ENCODE data around the gene SSPN.
"Not testable (repeated sequence)": the region's sequence is repeated elsewhere in the genome, so short reads cannot be mapped to it uniquely, and the experiment has no call there.

SSPN gene

DNA sequence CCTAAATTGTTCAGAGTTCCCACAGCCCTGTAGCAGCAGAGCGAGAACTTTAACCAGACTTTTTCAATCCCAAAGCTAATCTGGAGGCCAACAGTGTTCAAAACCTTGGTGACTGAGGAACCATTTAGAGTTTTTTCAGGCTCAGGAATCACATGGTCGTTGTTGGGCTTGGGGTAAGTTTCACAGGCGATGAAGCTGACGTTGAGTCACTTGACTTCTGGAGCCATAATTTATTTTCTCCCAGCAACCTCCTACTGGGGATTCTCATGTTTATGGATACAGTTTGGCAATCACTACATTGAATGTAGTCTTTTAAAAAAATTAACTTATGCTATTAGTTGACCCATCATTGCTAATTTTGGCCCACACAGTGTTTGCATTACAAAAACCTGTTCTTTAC is 34.5 kb downstream of the SSPN start:
- no peak for DNase-seq (ENCODE audit: low read depth in 2 of 2)

DNA sequence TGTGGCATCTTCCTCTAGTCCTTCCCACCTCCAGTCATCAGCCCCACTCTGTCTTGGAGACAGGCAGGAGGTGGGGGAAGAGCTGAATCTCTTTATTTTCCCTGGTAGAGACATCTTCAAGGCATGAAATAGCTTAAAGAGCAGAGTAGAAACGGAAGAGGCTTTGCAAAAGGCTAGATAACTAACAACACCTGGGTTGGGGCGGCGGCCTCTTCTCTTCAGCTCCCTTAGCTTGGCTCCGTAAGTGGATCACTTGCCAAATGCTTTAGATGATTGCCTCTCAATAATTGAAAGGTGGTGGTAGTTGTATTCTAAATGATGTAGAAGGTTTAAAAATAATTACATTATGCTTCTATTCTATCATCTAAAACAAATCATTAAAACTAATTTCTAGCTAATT is 36.1 kb downstream of the SSPN start:
- no peak for DNase-seq (ENCODE audit: low read depth in 2 of 2)

- DNase-seq (ENCODE audit: low read depth in 2 of 2), result no peak
These were observed 36.5 kb downstream of the SSPN start for GRCh38 chr12:26231921-26232320.

- no peak for DNase-seq (ENCODE audit: low read depth in 2 of 2)
These were observed 38.3 kb downstream of the SSPN start for GRCh38 chr12:26233631-26234030.

DNA sequence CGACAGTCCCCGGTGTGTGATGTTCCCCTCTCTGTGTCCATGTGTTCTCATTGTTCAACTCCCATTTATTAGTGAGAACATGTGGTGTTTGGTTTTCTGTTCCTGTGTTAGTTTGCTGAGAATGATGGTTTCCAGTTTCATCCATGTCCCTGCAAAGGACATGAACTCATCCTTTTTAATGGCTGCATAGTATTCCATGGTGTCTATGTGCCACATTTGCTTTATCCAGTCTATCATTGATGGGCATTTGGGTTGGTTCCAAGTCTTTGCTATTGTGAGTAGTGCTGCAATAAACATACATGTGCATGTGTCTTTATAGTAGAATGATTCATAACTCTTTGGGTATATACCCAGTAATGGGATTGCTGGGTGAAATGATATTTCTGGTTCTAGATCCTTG is 40.1 kb downstream of the SSPN start:
- not testable (repeated sequence) for DNase-seq (ENCODE audit: low read depth in 2 of 2)

- no peak for DNase-seq (ENCODE audit: low read depth in 2 of 2)
These were observed 43.2 kb downstream of the SSPN start for GRCh38 chr12:26238341-26239121.

- no peak for DNase-seq (ENCODE audit: low read depth in 2 of 2)
These were observed 43.9 kb downstream of the SSPN start for GRCh38 chr12:26239122-26239851.

DNA sequence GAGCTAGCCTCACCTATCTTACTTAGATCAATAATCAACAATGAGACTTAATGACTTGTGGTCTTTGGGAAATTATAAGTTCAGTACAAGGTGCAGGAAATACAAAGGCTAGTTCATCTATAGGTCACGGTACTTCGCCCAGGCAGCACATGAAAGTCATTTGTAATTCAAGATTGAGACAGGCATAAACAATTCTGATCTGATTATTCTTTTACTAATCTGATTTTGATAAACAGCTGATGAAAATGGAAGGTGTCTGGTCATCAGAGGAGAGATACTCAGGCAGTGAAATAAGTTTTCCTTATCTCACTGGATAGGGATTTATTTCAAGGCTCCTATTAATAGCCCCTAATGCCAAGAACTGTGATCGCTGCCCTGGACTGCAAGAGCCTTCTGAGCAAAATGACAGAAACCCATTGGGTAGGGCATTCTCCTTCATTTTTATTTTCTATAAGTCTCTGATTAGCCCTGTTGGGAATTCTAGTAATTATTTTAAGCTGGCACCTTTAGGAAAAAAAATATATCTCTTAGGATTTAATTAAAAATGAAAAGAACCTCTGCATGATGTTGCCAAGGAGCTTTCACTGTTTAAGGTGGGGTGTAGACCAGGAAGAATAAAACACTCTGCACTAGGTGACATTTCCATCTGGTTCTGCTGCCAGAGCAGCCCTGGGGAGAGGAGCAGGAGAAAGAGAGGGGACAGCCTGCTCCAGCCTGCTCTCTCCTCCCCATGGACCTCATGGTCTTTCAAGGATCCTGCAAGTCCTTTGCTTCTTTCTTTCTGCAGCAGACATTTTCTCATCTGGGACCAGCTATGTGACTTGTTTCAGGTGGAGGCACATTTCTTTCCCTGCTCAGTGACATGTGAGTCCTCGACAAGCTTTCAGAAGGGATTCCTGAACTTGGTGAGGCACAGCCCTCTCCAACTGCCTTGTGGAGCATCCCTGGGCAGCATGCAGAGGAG is 44.8 kb downstream of the SSPN start:
- no peak for DNase-seq (ENCODE audit: low read depth in 2 of 2)

- DNase-seq (ENCODE audit: low read depth in 2 of 2), result no peak
These were observed 45.7 kb downstream of the SSPN start for GRCh38 chr12:26241080-26241479.

DNA sequence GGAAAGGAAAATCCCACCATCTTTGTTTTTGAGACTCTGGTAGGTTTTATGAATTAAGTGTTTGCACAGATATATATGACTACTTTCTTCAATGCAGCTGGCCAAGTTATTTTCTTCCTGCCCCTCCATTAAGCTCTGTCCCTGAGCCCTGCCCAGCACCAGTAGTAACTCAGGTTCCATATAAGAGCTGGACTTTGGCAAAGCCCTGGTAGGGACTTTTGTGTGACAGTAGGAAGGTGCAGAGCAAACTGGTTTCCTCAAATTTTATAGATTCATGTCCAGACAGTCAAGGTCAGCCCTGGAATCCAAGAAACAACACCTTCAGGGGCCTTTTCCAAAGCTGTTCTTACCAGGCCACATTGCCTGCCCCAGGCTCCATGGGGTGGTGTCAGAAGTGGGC is 47.3 kb downstream of the SSPN start:
- DNase-seq (ENCODE audit: low read depth in 2 of 2), result no peak

DNA sequence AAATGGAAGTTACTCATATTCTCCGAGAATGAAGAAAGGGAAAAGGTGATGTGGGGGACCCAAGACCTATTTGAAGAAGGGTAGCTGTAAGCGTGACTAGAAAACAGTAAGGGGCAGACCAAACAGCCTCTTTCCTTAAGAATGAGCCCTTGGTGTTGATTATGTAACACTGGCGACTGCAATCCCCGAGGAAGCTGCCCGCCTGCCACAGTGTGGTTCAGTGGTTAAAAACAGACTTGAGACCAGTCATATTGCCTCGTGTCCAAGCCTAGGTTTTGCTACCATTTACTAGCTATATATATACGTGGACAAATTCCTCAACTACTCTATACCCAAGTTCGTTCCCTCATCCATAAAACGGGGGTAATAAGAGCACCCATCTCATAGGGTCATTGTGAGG is 49.1 kb downstream of the SSPN start:
- no peak for DNase-seq (ENCODE audit: low read depth in 2 of 2)

DNA sequence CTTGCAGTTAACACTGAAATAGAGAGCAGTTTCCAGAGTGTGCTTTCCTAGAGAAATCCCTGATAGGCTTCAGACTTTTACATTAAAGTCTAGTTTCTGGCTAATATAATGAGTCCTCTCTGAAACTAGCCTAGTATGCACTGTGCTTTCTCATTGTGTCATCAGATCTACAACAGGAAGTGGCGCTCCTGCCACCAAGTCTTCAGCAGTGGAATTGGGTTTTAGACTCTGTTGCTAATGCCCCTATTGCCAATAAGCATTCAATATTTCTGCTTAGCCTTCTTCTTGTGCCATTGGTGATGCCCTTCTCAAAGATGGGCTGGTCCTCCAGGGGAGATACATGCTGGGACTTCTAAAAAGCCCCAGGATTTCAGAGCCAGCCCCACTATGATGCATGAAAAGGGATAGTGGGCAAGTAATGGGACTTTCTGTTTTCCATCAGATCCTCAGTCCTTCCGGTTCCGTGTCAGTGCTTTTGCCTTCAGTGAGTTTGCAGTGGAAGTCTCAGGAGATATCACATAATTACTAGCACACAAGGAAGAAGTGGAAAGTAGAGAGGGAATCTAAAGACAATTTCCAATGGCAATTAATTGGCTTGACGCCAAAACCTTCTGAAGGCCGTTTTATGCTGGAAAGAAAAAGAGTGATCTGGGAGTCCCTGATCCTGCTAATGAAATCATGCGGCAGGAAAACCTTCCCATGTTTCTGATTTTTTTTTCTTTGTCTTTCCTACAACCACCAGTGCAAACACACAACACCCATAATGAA is 50.0 kb downstream of the SSPN start:
- DNase-seq (ENCODE audit: low read depth in 2 of 2), result no peak

GRCh38 chr12:26246483-26247164 is 51.3 kb downstream of the SSPN start:
- no peak for DNase-seq (ENCODE audit: low read depth in 2 of 2)

GRCh38 chr12:26247873-26248272 is 52.5 kb downstream of the SSPN start:
- DNase-seq (ENCODE audit: low read depth in 2 of 2), result no peak

DNA sequence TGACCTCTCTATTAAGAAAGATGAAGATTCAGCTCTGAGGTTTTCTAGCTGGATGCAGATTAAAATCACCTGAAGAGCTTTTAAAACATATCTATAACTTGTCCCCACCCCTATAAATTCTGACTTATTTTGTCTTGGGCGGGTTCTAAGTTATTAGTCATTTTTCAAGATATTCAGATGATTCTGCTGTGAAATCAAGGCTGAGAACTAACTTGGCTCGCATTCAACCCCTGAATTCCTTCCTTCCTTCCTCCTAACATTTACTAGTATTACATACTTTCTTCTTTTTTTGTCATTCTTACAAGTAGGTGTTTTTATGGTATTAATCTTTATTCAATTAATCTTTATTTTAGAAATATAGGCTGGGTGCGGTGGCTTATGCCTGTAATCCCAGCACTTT is 55.4 kb downstream of the SSPN start:
- no peak for DNase-seq (ENCODE audit: low read depth in 2 of 2)

DNA sequence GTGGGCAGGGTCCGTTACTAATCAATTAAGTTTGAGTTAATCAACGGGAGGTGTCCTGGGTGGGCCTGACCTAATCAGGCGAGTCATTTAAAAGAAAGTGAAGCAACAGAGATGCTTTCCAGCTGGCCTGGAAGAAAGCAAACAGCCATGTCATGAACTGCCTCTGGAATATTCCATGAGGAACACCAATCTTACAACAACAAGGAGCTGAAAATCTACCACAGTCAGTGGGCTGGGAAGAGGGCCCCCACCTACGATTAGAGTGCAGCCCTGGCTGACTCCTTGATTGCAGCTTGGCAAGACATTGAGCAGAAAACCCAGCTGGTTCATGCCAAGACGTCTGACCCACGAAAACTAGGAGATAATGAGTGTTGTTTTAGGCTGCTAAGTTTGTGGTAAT is 56.2 kb downstream of the SSPN start:
- DNase-seq (ENCODE audit: low read depth in 2 of 2), result no peak

DNA sequence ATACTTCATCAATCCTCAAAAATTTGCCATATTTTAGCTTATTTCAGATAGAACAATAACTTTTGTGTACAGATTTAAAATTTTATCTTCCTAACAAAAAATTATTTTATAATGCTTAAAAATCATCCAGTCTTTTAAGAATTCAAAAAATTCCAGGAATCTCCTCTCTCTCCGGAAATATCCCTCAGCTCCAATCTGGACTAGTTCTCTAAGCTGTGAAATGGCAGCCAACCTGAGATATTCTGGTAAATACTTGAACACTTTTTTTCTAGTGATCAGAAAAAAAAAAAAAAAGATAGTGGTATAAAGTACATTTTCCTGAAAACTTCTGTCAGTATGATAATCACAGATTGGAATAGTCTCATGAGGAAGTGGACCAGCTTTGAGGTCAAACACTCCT is 57.6 kb downstream of the SSPN start:
- DNase-seq (ENCODE audit: low read depth in 2 of 2), result no peak

GRCh38 chr12:26255893-26256645 is 60.7 kb downstream of the SSPN start:
- no peak for DNase-seq (ENCODE audit: low read depth in 2 of 2)

- DNase-seq (ENCODE audit: low read depth in 2 of 2), result no peak
These were observed 69.0 kb downstream of the SSPN start for GRCh38 chr12:26264215-26264838.

DNA sequence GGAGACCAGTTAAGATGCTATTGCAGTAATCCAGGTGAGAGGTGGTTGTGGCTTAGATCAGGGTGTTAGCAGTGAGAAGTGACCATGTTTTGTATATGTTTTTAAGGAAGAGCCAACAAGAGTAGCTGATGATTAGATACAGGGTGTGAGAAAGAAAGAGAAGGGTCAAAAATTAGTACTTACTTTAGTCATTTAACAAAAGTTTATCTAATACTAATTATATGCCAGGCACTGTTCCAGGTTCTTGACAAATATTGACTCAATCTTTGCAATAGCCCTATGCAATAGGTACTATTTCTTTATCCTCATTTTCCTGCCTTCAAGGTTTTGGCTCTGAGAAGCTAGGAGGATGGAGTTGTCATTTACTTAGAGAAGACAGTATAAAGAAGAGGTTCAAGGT is 70.2 kb downstream of the SSPN start:
- no peak for DNase-seq (ENCODE audit: low read depth in 2 of 2)
